WERI-Rb-1 (cell line): ENCODE data around the gene ABR.
"Not testable (repeated sequence)": the region's sequence is repeated elsewhere in the genome, so short reads cannot be mapped to it uniquely, and the experiment has no call there.

Experiments
- DNase-seq: peaks from one replicate; pipeline ENCODE4 v3.0.0-alpha.2; 2020
- H3K27ac ChIP-seq: fragments of 250-450 bp; sonication (Bioruptor Pico); 2 replicates; pipeline ENCODE4 v1.5.1; 2020; ENCODE audit warnings: mild to moderate bottlenecking, moderate library complexity
- H3K27me3 ChIP-seq: fragments of 250-450 bp; sonication (Bioruptor Pico); 2 replicates; pipeline ENCODE4 v1.5.1; 2021; ENCODE audit warnings: mild to moderate bottlenecking, low read depth, moderate library complexity; ENCODE audit not compliant: insufficient read depth, severe bottlenecking
- H3K36me3 ChIP-seq: fragments of 250-450 bp; sonication (Bioruptor Pico); 2 replicates; pipeline ENCODE4 v1.5.1; 2020; ENCODE audit warnings: mild to moderate bottlenecking, moderate library complexity
- H3K4me3 ChIP-seq: 2 replicates; pipeline ENCODE4 v1.5.1; 2011; ENCODE audit warnings: low read depth, mild to moderate bottlenecking, control low read depth, low read length
- H3K9me3 ChIP-seq: fragments of 250-450 bp; sonication (Bioruptor Pico); 2 replicates; pipeline ENCODE4 v1.5.1; 2021; ENCODE audit warnings: mild to moderate bottlenecking, moderate library complexity; ENCODE audit not compliant: severe bottlenecking
- TF ChIP-seq, protein P1 (sequence below): IDR thresholded peaks from 2 replicates; pipeline ENCODE4 v1.5.1; 2011; ENCODE audit warnings: low read depth, mild to moderate bottlenecking, control low read depth, inconsistent platforms, low read length

ABR gene

DNA sequence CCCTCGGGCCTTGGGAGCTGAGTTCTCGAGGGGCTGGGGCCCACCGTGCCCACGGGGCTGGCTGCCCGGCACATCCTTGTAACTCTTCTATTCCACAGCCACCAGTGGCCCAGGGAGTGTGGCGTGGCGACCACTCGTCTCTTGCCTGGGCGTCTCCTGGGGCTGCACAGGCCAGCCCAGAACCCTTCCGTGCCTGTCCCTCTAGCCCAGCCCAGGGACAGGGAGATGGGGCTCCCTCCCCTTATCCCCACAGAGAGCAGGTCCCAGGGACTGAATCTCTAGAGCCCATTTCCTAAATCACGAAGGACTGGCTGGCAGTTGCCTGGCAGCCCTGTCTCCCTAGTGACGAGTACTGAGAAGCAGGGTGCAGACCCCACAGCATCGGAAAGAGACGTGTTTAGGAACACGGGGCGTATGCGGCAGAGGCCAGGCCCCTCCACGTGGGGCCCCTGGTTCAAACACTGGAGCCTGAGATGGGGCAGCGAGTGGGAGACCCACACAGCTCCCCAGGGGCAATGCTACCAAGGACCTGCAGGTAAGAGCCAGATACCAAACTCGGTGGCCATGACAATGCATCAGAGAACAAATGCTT is 131.8 kb downstream of the ABR start:
- H3K36me3 ChIP-seq: peaks cover 32% of the 10 kb centered on the region
- no peaks in the 10 kb centered on the region for H3K9me3 ChIP-seq
- H3K27me3 ChIP-seq: no peaks in the 10 kb centered on the region
- no peak for DNase-seq
- TF ChIP-seq, protein P1, sequence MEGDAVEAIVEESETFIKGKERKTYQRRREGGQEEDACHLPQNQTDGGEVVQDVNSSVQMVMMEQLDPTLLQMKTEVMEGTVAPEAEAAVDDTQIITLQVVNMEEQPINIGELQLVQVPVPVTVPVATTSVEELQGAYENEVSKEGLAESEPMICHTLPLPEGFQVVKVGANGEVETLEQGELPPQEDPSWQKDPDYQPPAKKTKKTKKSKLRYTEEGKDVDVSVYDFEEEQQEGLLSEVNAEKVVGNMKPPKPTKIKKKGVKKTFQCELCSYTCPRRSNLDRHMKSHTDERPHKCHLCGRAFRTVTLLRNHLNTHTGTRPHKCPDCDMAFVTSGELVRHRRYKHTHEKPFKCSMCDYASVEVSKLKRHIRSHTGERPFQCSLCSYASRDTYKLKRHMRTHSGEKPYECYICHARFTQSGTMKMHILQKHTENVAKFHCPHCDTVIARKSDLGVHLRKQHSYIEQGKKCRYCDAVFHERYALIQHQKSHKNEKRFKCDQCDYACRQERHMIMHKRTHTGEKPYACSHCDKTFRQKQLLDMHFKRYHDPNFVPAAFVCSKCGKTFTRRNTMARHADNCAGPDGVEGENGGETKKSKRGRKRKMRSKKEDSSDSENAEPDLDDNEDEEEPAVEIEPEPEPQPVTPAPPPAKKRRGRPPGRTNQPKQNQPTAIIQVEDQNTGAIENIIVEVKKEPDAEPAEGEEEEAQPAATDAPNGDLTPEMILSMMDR: no peak
- H3K4me3 ChIP-seq: no peak overlapping the region
- peak overlapping the region; percentile 78 for H3K27ac ChIP-seq

DNA sequence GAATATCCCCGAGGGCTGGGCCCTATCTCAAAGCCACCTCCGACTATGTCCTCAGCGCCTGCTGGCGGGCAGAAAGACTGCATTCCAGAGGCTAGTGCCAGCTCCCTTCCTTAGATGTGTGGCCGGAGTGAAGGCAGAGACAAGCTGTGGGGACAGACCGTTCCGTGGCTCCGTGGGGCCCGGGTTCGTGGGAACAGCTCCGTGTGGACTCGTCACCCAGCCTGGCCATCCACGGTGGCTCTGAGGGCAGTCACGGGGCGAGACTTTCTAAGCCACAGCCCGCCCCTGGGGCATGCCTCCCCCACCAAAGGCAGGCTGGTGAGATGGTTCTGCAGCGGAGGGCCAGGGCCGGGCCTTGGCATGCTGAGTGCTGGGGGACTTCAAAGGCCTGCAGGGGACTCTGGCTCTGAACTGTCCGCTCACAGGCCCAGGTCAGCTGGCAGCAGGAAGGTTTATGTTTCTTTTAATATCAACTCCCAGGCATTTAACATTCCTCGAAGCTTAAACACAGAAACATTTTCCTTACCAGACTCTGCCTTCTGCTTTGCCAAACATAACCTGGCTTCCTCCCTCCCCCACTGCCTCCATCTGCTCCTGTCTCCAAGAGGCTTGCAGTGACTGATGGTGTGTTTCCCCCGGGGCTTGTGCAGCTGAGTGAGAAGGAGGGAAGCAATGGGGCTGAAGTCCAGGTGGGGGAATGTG is 132.5 kb downstream of the ABR start:
- H3K27ac ChIP-seq: peak overlapping the region; percentile 78
- peak; percentile 85 for DNase-seq

DNA sequence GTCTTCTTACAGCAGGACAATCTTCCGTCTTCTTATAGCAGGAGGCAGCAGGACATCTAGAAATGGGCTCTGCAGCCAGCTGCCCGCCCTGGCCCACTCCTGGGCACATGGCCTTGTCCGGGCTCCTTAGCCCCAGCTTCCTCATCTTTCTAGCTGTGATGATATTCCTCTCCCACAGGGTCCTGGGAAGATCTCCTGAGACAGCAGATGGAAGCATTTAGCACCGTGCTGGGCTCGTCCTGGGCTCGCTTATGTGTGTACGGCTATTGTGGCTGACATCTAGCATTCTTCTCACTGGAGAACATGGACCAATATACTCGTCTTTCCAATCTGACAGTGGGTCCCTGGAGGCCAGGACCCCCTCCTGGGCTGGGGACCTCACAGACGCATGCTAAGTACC is 134.3 kb downstream of the ABR start:
- no peaks in the 10 kb centered on the region for H3K9me3 ChIP-seq
- H3K27ac ChIP-seq: no peak overlapping the region
- TF ChIP-seq, protein P1: no peak
- H3K36me3 ChIP-seq: peaks cover 47% of the 10 kb centered on the region
- DNase-seq: no peak
- H3K4me3 ChIP-seq: no peak overlapping the region
- no peaks in the 10 kb centered on the region for H3K27me3 ChIP-seq

More for the DNA sequence above, 132.5 kb downstream of the ABR start:
- Histone ChIP-seq H3K9me3 (no peaks in the 10 kb centered on the region), H3K4me3 (no peak overlapping the region), H3K27me3 (no peaks in the 10 kb centered on the region), H3K36me3 (peaks cover 38% of the 10 kb centered on the region)
- TF ChIP-seq, protein P1: no peak

DNA sequence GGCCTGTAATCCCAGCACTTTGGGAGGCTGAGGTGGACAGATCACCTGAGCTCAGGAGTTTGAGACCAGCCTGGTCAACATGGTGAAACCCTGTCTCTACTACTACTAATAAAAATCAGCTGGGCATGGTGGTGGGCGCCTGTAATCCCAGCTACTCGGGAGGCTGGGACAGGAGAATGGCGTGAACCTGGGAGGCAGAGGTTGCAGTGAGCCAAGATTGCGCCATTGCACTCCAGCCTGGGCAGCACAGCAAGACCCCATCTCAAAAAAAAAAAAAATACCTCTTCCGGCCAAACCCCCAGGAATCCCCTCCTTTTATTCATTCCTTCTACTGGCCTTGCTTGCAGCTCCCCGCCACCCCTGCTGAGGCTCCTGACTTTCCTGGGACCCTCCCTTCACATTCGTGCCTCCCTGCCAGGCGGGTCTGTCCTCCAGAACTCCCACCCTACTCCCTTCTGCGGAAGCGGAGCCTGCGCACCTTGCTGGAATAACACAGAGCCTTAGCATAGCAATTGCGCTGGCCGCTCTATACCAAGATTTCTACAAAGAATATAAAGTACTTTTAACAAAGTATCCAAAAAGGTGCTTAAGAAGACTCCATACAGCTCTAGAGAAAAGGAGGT is 135.3 kb downstream of the ABR start:
- H3K9me3 ChIP-seq, H3K27me3 ChIP-seq, DNase-seq, H3K4me3 ChIP-seq: not testable (repeated sequence)
- Histone ChIP-seq H3K36me3 (peaks cover 41% of the 10 kb centered on the region), H3K27ac (peak overlapping the region; percentile 66)

DNA sequence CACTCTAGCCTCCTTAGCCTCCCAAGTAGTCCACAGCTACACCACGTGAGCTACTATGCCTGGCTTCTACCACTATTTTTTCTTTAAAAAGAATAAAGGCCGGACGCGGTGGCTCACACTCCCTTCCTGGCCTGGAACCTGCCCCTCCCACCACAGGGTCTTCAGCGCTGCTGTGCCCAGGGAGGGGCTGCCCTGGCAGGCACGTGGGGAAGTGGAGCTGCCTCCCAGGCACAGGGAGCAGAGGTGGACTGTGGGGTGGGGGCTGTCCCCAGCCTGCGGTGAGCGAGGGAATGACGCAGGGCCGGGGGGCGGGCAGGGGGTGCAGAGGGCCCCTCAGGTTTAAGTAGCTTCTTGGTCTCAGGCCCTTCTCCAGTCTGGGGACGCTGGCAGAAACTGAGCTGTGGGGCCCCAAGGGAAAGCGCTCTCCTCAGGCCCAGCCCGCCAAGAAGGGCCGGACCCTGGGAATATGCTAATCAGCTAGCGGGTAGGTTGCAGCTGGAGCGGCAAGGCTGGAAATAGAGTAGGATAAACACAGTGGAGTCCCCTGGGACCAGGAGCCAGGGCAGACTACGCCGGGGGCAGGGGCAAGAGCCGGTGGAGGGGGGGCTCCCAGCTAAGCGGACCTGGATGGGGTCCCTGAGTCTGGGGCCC is 136.1 kb downstream of the ABR start:
- Histone ChIP-seq H3K27ac (peak overlapping the region; percentile 66), H3K27me3 (no peaks in the 10 kb centered on the region), H3K9me3 (no peaks in the 10 kb centered on the region), H3K36me3 (peaks cover 33% of the 10 kb centered on the region), H3K4me3 (no peak overlapping the region; the same call in 1 of the 2 replicates)
- TF ChIP-seq, protein P1: no peak
- DNase-seq: peak; percentile 50

DNA sequence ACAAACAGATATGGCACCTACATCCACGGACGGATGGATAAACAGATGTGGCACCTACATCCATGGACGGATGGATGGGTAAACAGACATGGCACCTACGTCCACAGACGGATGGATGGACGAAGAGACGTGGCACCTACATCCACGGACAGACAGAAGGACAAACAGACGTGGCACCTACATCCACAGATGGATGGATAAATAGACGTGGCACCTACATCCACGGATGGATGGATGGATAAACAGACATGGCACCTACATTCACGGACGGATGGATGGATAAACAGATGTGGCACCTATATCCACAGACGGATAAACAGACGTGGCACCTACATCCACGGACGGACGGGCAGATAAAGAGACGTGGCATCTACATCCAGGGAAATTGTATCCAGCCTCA is 137.3 kb downstream of the ABR start:
- Histone ChIP-seq H3K27me3 (no peaks in the 10 kb centered on the region), H3K27ac (no peak overlapping the region), H3K9me3 (no peaks in the 10 kb centered on the region), H3K4me3 (no peak overlapping the region), H3K36me3 (peaks cover 28% of the 10 kb centered on the region)
- DNase-seq: no peak
- TF ChIP-seq, protein P1: no peak
